ENCODE data around the gene UBLCP1.
"Not testable (repeated sequence)": the region's sequence is repeated elsewhere in the genome, so short reads cannot be mapped to it uniquely, and the experiment has no call there.

The UBLCP1 gene

GRCh38 chr5:159257007-159257406 is 6.1 kb upstream of the UBLCP1 start:
- no peak for DNase-seq

DNA sequence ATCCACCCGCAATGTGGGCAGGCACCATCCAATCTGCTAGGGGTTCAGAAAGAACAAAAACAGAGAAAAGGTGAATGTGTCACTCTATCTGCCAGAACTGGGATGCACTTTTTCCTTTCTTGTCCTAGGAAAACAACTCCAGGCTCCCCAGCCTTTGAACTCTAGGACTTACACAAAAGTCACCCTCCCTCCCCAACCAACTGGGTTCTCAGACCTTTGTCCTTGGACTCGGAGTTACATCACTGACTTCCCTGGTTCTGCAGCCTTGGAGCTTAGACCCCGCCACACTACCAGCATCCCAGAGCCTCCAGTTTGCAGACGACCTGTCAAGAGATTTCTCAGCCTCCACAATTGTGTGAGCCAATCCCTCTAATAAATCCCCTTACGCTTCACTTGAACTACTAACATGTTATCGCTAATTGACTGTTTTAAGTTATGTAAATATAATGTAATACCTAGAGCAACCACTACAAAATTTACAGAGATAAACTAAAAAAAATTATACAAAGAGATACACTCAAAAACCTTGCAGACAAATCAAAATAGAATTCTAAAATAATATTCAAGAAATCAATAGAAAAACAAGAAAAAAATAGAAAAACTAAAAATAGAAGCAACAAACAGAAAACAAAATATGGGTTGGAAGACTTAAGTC is 5.3 kb upstream of the UBLCP1 start:
- no peak for DNase-seq

- no peak for DNase-seq
Measured at GRCh38 chr5:159258361-159258760, 4.7 kb upstream of the UBLCP1 start.

- not testable (repeated sequence) for DNase-seq
Measured at GRCh38 chr5:159260212-159260611, 2.9 kb upstream of the UBLCP1 start.

GRCh38 chr5:159262472-159262858 is 625 bp upstream of the UBLCP1 start:
- DNase-seq: no peak

DNA sequence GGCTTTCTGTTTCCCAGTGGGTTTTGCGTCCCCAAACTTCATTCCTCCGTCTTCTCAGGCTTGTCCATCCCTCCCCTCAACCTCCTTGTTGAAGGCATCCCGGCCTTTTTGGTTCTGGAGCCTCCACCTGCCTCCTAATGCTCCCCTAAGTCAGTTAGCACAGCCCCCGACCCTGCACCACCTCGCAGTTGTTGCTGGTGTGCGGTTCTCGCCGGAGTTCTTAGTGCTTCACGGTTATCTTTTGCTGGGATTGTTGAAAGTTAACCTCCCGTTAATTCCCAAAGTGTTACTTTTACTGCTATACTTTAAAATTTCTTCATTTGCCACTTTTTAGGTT is 447 bp downstream of the UBLCP1 start:
- DNase-seq: no peak

DNA sequence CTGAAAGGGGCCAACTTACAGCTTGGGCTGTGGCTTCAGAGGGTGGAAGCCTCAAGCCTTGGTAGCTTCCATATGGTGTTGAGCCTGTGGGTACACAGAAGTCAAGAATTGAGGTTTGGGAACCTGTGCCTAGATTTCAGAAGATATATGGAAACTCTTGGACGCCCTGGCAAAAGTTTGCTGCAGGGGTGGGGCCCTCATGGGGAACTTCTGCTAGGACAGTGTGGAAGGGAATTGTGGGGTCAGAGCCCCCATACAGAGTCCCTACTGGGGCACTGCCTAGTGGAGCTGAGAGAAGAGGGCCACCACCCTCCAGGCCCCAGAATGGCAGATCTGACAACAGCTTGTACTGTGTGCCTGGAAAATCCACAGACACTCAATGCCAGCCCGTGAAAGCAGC is 3.7 kb downstream of the UBLCP1 start:
- not testable (repeated sequence) for DNase-seq

GRCh38 chr5:159269723-159270122 is 6.6 kb downstream of the UBLCP1 start:
- no peak for DNase-seq

GRCh38 chr5:159273923-159274322 is 10.8 kb downstream of the UBLCP1 start:
- DNase-seq: no peak

DNA sequence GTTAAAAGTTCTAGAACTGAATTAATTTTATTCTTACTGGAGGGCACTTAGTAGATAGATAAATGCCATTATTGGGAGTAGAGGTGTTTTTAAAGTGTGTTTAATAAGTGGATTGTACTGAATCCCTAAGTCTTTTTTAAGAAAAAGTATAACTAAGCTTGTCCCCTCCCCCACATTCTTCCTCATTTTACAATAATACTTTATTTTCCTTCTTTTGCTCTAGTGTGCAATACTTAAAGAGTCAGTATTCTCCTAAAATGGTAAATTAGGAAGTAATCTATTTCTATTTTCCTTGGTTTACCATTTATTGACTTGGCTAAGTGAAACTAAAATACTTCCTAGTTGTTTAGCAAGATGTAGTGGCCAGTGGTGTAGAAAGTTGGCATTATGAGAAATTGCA is 11.6 kb downstream of the UBLCP1 start:
- DNase-seq: no peak

DNA sequence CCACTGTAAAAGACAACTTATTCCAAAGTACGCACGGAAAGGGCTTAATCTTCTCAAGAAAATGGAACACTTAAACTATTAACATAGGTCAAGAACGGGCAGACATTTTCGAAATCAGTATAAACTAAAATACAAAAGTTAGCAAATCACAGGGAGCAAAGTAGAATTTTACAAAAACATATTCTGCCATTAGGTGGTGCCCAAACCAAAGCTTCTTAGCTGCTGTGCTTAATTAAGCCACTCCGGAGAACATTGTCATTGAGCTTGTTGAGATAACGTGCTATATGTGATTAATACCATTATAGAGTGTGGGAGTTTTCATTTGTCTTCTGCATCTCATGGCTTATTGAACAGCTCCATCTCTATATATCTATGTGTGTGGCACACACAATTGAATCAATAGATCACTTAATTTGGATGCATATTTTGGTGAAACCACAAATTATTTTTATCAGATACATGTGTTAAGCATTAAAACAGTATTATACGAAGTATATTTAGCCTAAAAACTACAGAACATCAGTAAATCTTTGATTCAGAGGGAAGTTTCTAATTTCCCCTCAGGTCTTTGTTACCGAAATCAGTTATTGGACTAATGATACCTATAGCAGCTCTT is 23.4 kb downstream of the UBLCP1 start:
- DNase-seq: no peak

GRCh38 chr5:159290741-159291140 is 27.7 kb downstream of the UBLCP1 start:
- no peak for DNase-seq

GRCh38 chr5:159294921-159295320 is 31.8 kb downstream of the UBLCP1 start:
- DNase-seq: no peak

DNA sequence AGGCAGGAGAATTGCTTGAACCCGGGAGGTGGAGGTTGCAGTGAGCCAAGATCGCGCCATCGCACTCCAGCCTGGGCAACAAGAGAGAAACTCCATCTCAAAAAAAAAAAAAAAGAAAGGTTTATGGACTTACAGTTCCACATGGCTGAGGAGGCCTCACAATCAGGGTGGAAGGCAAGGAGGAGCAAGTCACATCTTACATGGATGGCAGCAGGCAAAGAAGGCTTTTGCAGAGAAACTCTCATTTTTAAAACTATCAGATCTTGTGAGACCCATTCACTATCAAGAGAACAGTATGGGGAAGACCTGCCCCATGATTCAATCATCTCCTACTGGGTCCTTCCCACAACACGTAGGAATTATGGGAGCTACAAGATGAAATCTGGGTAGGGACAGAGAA is 34.2 kb downstream of the UBLCP1 start:
- not testable (repeated sequence) for DNase-seq

DNA sequence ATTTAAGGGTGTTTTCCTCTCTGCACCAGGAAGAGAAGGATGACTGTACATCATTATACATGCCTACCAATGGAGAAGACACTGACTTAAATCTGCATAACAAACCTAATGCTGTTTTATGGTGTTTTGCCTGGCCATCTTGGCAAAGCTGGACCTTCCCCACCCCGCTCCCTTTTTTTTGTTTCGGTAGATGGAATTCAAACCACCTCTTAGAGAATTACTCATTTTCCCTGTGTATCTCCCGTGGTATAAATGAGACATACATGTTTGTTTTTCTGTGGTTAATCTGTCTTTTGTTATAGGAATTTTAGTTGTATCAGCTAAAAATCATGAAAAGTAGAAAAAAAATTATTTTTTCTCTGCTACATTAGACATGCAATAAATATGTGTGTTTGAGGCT is 38.4 kb downstream of the UBLCP1 start:
- no peak for DNase-seq

- DNase-seq: not testable (repeated sequence)
Measured at GRCh38 chr5:159301929-159302860, 39.1 kb downstream of the UBLCP1 start.

GRCh38 chr5:159303286-159303685 is 40.2 kb downstream of the UBLCP1 start:
- no peak for DNase-seq

DNA sequence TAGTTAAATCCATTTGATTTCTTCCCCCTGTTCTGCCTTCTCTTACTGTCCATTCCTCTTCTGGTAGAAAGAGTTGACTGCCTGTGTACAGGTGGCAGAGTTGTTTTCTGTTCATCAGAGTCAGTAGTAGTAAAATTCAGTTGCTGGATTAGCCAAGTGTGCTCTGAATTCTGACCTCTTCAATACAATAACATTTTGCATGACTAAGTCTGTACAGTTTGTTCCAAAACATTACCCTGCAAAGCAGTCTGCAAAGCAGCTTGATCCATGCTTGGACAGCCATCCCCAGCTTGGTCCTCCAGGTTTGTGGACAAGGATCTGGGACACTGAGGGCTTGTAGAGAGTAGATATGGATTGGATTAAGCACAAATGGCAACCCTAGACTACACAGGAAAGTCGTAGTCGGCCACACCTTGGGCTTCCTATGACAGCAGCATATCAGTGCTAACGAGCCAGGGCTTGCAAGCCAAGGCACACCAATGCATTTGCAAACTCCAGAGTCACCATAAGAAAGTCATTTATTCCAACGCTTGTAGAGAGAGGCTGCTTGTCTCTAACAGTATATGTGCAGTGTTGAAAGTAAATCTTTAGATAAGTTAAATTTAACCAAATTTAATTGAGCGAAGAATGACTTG is 42.0 kb downstream of the UBLCP1 start:
- no peak for DNase-seq

DNA sequence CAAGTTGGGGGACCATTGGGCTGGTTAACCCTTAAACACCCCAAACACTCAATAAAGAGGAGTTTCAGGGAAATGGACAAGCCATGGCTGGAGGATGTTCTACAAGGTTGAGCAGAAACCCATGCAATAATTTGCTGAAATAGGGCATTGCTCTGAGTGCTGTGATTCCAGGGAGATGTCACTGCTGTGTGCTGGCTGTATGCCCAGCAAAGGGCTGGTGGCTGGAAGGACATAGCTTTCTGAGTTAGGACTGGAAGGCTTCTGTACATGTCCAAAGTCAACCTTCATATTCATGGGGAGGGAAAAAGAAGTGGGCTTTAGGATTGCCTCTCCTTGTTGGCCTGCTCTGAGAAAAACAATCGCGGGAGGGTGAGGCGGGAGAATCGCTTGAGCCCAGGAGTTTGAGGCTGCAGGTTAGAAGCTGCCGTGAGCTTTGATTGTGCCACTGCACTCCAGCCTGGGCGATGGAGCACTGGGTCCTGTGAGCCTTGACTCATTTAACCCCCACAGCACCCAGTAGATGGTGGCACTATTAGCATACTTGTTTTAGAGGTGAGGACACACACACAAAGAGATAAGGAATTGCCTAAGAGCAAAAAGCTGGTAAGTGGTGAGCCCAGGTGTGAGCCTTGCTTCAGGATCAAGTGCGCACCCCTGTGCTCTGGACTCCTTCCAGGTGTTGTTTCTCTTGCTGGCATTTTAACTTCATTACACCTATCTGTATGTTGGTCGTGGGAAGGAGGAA is 46.8 kb downstream of the UBLCP1 start:
- no peak for DNase-seq

DNA sequence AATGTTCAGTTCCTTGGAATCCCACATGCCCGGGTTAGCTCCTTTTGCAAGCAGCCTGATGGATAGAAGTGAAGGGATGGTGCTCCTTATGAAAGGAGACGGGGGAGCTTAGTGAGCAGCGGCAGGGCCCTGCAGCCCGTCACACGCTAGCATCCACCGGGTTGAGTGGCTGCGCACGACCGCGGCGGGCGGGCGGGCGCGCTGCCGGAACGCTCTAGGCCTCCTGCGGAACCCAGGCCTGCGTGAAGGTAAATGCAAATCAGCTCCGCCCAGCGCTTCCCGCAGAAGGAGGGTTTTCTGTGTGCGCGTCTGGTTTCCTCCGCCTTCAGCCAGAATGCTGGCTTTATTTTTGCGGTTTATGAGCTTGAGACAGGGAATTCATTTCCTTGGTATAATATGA is 47.4 kb downstream of the UBLCP1 start:
- DNase-seq: peak; percentile 63

DNA sequence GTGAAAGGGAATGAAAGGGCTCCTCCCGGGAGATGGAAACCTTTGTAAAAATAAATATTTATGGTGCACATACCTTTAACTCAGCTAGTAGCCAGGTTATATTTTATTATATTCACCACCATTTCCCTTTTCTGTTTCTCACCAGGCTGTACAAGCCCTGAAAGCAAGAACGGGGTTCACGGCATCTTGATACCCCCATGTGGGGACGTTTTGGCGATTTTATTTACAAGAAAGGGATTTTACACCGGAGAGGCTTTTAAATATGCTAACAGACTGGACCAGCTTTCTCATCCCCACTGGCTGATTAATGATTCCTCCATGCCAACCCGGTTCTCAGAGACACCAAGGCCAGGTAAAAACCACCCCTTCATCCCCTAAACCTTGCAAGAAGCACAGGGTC is 48.0 kb downstream of the UBLCP1 start:
- no peak for DNase-seq

GRCh38 chr5:159313197-159313596 is 50.1 kb downstream of the UBLCP1 start:
- DNase-seq: no peak

Data from activated CD8-positive, alpha-beta memory T cell treated with anti-CD3 and anti-CD28 coated beads, Interleukin-2, amount 50 U/mL, for 48 hours (primary cell).